NCI-H2081 treated with DMSO at 0.1 percent for 48 hours (cell line): ENCODE results near the gene MUC12.
"Not testable (repeated sequence)": the region's sequence is repeated elsewhere in the genome, so short reads cannot be mapped to it uniquely, and the experiment has no call there.

ENCODE experiments used
- DNase-seq: peaks from one replicate; lab custom pipeline; 2025; lab: John Stamatoyannopoulos, UW

Gene MUC12

DNA sequence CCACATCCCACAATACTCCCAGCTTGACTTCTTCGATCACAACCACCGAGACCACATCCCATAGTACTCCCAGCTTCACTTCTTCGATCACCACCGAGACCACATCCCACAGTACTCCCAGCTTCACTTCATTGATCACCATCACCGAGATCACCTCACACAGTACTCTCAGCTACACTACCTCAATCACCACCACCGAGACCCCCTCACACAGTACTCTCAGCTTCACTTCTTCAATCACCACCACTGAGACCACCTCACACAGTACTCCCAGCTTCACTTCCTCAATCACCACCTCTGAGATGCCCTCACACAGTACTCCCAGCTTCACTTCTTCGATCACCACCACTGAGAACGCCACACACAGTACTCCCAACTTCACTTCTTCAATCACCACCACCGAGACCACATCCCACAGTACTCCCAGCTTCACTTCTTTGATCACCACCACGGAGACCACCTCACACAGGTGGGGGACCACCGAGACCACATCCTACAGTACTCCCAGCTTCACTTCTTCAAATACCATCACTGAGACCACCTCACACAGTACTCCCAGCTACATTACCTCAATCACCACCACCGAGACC is 11.4 kb upstream of the MUC12 start:
- DNase-seq = no peak

DNA sequence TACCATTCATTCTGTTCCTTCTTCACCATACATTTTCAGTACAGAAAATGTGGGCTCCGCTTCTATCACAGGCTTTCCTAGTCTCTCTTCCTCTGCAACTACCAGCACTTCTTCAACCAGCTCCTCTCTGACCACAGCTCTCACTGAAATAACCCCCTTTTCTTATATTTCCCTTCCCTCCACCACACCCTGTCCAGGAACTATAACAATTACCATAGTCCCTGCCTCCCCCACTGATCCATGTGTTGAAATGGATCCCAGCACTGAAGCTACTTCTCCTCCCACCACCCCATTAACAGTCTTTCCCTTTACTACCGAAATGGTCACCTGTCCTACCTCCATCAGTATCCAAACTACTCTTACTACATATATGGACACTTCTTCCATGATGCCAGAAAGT is 9.5 kb upstream of the MUC12 start:
- no peak for DNase-seq

DNA sequence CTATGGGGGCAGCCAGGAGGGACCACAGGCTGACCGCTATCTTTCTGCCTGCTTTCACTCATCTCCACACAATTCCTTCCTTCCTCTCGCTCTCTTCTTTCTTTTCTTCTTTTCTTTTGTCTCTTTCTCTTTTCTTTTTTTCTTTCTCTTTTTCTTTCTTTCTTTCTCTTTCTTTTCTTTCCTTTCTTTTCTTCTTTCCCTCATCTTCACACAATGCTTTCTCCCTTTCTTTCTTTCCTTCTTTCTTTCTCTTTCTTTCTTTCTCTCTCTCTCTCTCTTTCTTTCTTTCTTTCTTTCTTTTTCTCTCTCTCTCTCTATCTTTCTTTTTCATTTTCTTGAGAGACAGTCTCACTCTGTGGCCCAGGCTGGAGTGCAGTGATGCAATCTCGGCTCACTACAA is 6.8 kb upstream of the MUC12 start:
- DNase-seq = no peak

GRCh38 chr7:100963386-100963785 is 6.0 kb upstream of the MUC12 start:
- DNase-seq = no peak

DNA sequence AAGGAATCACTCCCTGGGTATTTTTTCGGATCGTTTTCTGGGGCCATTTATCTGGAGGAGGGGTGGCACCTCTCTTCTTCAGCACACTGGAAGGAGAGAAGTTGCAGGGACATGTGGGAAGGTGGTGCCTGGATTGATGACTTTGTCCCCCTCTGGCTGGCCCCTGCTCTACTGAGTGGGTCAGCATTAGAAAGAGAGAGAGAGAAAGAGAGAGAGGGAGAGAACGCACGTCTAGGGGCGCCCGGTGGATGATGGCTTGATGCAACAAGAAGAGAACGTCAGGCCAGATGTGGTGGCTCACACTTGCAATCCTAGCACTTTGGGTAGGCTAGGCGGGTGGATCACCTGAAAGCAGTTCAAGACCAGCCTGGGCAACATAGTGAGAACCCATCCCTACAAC is 5.5 kb upstream of the MUC12 start:
- no peak for DNase-seq

- no peak for DNase-seq
These were observed 4.7 kb upstream of the MUC12 start for GRCh38 chr7:100964630-100965029.

GRCh38 chr7:100965045-100965722 is 4.2 kb upstream of the MUC12 start:
- no peak for DNase-seq

DNA sequence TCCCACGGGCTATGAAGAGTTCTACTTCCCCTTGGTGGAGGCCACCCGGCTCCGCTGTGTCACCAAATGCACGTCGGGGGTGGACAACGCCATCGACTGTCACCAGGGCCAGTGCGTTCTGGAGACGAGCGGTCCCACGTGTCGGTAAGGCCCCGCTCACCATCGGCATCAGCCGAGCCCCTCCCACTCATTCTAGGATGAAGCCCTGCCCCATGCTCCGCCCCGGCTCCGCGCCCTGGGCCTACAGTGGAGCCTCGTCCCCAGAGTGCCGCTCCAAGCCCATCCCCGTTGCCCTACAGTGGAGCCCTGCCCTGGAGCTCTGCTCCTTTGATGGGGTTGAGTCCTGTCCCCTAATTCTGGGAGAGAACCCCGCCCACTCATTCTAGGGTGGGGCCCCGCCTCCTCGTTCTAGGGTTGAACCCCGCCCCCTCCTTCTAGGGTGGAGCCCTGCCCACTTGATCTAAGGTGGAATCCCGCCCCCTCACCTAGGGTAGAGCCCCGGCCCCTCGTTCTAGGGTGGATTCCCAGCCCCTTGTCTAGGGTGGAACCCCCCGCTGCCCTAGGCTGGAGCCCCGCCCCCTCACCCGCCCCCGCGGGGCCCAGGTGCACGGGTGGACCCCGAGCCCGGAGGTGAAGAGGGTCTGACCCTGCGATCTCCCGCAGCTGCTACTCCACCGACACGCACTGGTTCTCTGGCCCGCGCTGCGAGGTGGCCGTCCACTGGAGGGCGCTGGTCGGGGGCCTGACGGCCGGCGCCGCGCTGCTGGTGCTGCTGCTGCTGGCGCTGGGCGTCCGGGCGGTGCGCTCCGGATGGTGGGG is 3.4 kb upstream of the MUC12 start:
- no peak for DNase-seq

DNA sequence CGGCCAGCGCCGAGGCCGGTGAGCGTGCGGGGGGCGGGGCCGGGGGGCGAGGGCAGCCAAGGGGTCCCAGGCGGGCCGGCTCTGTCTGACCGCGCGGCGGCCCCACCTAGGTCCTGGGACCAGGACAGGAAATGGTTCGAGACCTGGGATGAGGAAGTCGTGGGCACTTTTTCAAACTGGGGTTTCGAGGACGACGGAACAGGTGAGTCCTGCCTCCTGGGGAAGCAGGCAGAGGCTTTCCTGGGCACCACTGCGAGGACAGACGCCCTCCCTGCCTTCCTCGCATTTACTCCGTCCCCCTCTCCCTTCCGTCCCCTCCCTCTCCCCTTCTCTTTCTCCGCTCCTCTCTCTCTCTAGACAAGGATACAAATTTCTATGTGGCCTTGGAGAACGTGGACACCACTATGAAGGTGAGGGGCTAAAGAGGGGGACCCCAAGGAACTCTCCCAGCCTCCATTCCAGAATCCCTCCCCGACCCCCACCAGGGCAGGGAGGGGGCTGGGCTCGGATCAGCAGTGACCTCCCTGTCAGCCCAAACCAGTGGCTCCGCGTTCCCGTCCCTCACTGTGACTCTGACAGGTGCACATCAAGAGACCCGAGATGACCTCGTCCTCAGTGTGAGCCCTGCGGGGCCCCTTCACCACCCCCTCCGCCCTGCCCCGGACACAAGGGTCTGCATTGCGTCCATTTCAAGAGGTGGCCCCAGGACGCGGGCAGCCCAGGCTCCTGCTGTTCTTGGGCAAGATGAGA is 2.6 kb upstream of the MUC12 start:
- no peak for DNase-seq

GRCh38 chr7:100967292-100967863 is 2.0 kb upstream of the MUC12 start:
- no peak for DNase-seq

GRCh38 chr7:100968031-100968430 is 1.3 kb upstream of the MUC12 start:
- DNase-seq = no peak

- DNase-seq = no peak
These were observed 715 bp upstream of the MUC12 start for GRCh38 chr7:100968650-100969049.

GRCh38 chr7:100971111-100972001 is 2.0 kb downstream of the MUC12 start:
- DNase-seq = no peak

- DNase-seq = no peak
These were observed 2.6 kb downstream of the MUC12 start for GRCh38 chr7:100972002-100972347.

GRCh38 chr7:100974021-100974420 is 4.7 kb downstream of the MUC12 start:
- DNase-seq = no peak

DNA sequence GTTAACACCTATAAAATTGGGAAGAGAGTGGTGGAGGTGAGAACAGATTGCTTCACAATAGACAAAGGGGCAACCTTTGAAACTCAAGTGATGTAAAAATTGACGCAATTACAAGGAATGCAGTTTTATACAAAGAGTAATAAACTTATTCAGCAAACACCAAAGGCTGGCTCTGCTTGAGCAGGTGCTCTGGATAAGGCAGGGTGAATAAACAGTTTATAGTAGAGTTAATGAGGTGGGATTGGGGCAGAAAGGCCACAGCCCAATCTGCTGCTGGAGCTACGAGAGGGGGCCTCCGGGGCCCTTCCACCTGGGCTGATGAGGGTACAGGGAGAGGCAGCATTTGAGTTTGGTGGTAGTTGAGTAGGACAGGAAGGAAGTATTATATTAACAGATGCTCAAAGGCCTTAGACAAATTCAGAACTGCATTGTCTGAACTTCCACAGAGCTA is 6.0 kb downstream of the MUC12 start:
- DNase-seq = no peak

GRCh38 chr7:100978300-100978699 is 8.9 kb downstream of the MUC12 start:
- DNase-seq = no peak

- DNase-seq = no peak
These were observed 14.3 kb downstream of the MUC12 start for GRCh38 chr7:100983451-100984187.

- DNase-seq = not testable (repeated sequence)
These were observed 15.0 kb downstream of the MUC12 start for GRCh38 chr7:100984241-100984918.
